GM19023 (cell line): ENCODE results near the gene RAB9A.
"Not testable (repeated sequence)": the region's sequence is repeated elsewhere in the genome, so short reads cannot be mapped to it uniquely, and the experiment has no call there.

Experiments
- ATAC-seq: cut with Tn5 transposase; IDR thresholded peaks from one replicate; pipeline ENCODE4 v1.9.1; 2021; ENCODE audit warnings: mild to moderate bottlenecking, moderate library complexity; ENCODE audit not compliant: unreplicated experiment

Gene RAB9A

GRCh38 chrX:13688958-13689740 is at the start of gene RAB9A:
RAB9A (plus strand) TSS chrX:13689128; CDS start chrX:13708747, 19,619 bp downstream.
- peak; percentile 80 for ATAC-seq

GRCh38 chrX:13641684-13642083 is 47.2 kb upstream of the RAB9A start:
- ATAC-seq, result not testable (repeated sequence)

- ATAC-seq, result no peak
These were observed 43.3 kb upstream of the RAB9A start for GRCh38 chrX:13645464-13646153.

GRCh38 chrX:13646154-13646549 is 42.8 kb upstream of the RAB9A start:
- ATAC-seq, result no peak

- ATAC-seq, result no peak
These were observed 41.2 kb upstream of the RAB9A start for GRCh38 chrX:13647709-13648212.

GRCh38 chrX:13648336-13648735 is 40.6 kb upstream of the RAB9A start:
- not testable (repeated sequence) for ATAC-seq

GRCh38 chrX:13649838-13650237 is 39.1 kb upstream of the RAB9A start:
- ATAC-seq, result no peak

- ATAC-seq, result no peak
These were observed 38.6 kb upstream of the RAB9A start for GRCh38 chrX:13650318-13650717.

GRCh38 chrX:13651150-13651549 is 37.8 kb upstream of the RAB9A start:
- no peak for ATAC-seq

- ATAC-seq, result no peak
These were observed 36.6 kb upstream of the RAB9A start for GRCh38 chrX:13652287-13652793.

- ATAC-seq, result peak; percentile 95
These were observed 35.9 kb upstream of the RAB9A start, which contains the start of gene TCEANC for GRCh38 chrX:13652850-13653693. TCEANC (plus strand) TSS chrX:13653141; CDS start chrX:13662509, 9,368 bp downstream.

- ATAC-seq, result no peak
These were observed 34.8 kb upstream of the RAB9A start for GRCh38 chrX:13654116-13654515.

- ATAC-seq, result no peak
These were observed 33.3 kb upstream of the RAB9A start for GRCh38 chrX:13655674-13656073.

- no peak for ATAC-seq
These were observed 30.3 kb upstream of the RAB9A start for GRCh38 chrX:13658602-13659001.

GRCh38 chrX:13659063-13659462 is 29.9 kb upstream of the RAB9A start:
- ATAC-seq, result no peak

GRCh38 chrX:13661735-13662288 is 27.1 kb upstream of the RAB9A start:
- ATAC-seq, result no peak

GRCh38 chrX:13662355-13662791 is 26.6 kb upstream of the RAB9A start:
- ATAC-seq, result no peak

- no peak for ATAC-seq
These were observed 24.9 kb upstream of the RAB9A start for GRCh38 chrX:13664020-13664419.

- ATAC-seq, result no peak
These were observed 22.1 kb upstream of the RAB9A start for GRCh38 chrX:13666836-13667235.

GRCh38 chrX:13667919-13668318 is 21.0 kb upstream of the RAB9A start:
- no peak for ATAC-seq
